K562 (cell line): ENCODE measurements around the gene SLC19A3. TPM values are rescaled to one million over a fixed set of nuclear protein-coding genes. Genes with fewer than 3 reads are reported as not detected.

ENCODE experiments used
- ATAC-seq: fragments of 200-7000 bp; cut with Tn5 transposase; 3 replicates; pipeline ENCODE4 v1.9.1; 2020; ENCODE audit warnings: moderate library complexity
- BruUV-seq: library from RNA; stranded (reverse); fragments of 400-500 nt; replicated peaks from 2 replicates; lab custom pipeline; 2021; lab: Mats Ljungman, UMichigan
- CTCF ChIA-PET: fragments of 300-600 bp; formaldehyde crosslinking; extraction: SDS; loops from one replicate; lab custom pipeline; 2021; ENCODE audit warnings: low intra/inter-chr PET ratio; lab: Yijun Ruan, JAX
- POLR2A ChIA-PET: fragments of 300-600, 350-650 bp; sonication (Branson Sonifier 250); formaldehyde crosslinking; extraction: SDS; loops from one replicate; lab custom pipeline; 2021; ENCODE audit warnings: antibody characterized with exemption, inconsistent platforms; lab: Yijun Ruan, JAX
- DNase-seq, 4 experiments: peaks; one replicate each; pipeline versions ENCODE4 v3.0.0 to v3.0.0-alpha.2; 2011 to 2018; ENCODE audit warnings: low spot score in 3 of 4, mixed read lengths in 3 of 4; ENCODE audit errors: extremely low read depth in 1 of 4
- FAIRE-seq: peaks from 2 replicates; lab custom pipeline; 2011; peaks lifted over from hg19 to GRCh38; lab: Jason Lieb, UNC
- H2AFZ ChIP-seq: 2 replicates; pipeline ENCODE4 v1.6.0; 2011; ENCODE audit warnings: low read depth, low read length, control low read depth, inconsistent platforms
- H3K27ac ChIP-seq: fragments of 200-600 bp; 3 replicates; pipeline ENCODE4 v1.8.0; 2011; ENCODE audit warnings: low read depth, mild to moderate bottlenecking, control low read depth, inconsistent platforms, low read length, moderate library complexity, mixed read lengths; ENCODE audit errors: extremely low read depth
- H3K27me3 ChIP-seq, 2 experiments: fragments of 300-600 bp in 1 of 2; 2 replicates in 1 of 2; 3 replicates in 1 of 2; pipeline versions ENCODE4 v1.6.0 to v1.8.0; 2011; ENCODE audit warnings: inconsistent platforms in 2 of 2, low read length in 2 of 2, mild to moderate bottlenecking in 1 of 2, mixed read lengths in 1 of 2, moderate library complexity in 1 of 2; ENCODE audit not compliant: control insufficient read depth in 2 of 2, insufficient read depth in 2 of 2
- H3K36me3 ChIP-seq: fragments of 300-600 bp; 3 replicates; pipeline ENCODE4 v1.8.0; 2011; ENCODE audit warnings: mild to moderate bottlenecking, low read length, inconsistent platforms; ENCODE audit not compliant: control insufficient read depth, insufficient read depth
- H3K4me1 ChIP-seq, 2 experiments: fragments of 200-600 bp in 1 of 2; replicated peaks in 1 of 2; 2 replicates in 1 of 2; 3 replicates in 1 of 2; pipeline versions ENCODE4 v1.5.1 to v1.8.0; 2011; ENCODE audit warnings: inconsistent platforms in 2 of 2, low read length in 2 of 2, mild to moderate bottlenecking in 1 of 2, mixed read lengths in 1 of 2, moderate library complexity in 1 of 2; ENCODE audit not compliant: control insufficient read depth in 2 of 2, insufficient read depth in 2 of 2
- H3K4me2 ChIP-seq: 2 replicates; pipeline ENCODE4 v1.6.1; 2011; ENCODE audit warnings: low read length, control low read depth, inconsistent platforms, mixed read lengths; ENCODE audit not compliant: insufficient read depth
- H3K4me3 ChIP-seq: fragments of 200-600 bp; sonication (generic), shearing (Covaris generic); 2 replicates; pipeline ENCODE4 v1.5.1; 2016; ENCODE audit warnings: control low read depth, inconsistent platforms
- H3K79me2 ChIP-seq: fragments of 200-600 bp; 3 replicates; pipeline ENCODE4 v1.8.0; 2011; ENCODE audit warnings: low read length, inconsistent platforms; ENCODE audit not compliant: control insufficient read depth, insufficient read depth
- H3K9ac ChIP-seq, 2 experiments: 2 replicates each; pipeline versions ENCODE4 v1.6.0 to v1.6.1; 2011; ENCODE audit warnings: low read depth in 2 of 2, low read length in 2 of 2, control low read depth in 1 of 2, inconsistent platforms in 1 of 2, mild to moderate bottlenecking in 1 of 2, mixed read lengths in 1 of 2; ENCODE audit not compliant: insufficient read depth in 1 of 2
- H3K9me1 ChIP-seq: one replicate; pipeline ENCODE4 v1.6.0; 2011; ENCODE audit warnings: inconsistent platforms, mild to moderate bottlenecking, low read length, moderate library complexity; ENCODE audit not compliant: control insufficient read depth, insufficient read depth
- H3K9me3 ChIP-seq: replicated peaks from 2 replicates; pipeline ENCODE4 v1.5.1; 2011; ENCODE audit warnings: low read depth, low read length, inconsistent platforms; ENCODE audit not compliant: control insufficient read depth, insufficient read depth
- H4K20me1 ChIP-seq: replicated peaks from 2 replicates; pipeline ENCODE4 v1.6.1; 2011; ENCODE audit warnings: low read length, inconsistent platforms, mixed read lengths; ENCODE audit not compliant: control insufficient read depth, insufficient read depth
- CEBPZ ChIP-seq: fragments of 150-350 bp; IDR thresholded peaks from 2 replicates; pipeline ENCODE4 v1.6.1; 2014; ENCODE audit warnings: low read depth, mild to moderate bottlenecking, low read length, borderline replicate concordance
- ERF ChIP-seq: fragments of 450-650 bp; formaldehyde crosslinking; IDR thresholded peaks from 2 replicates; pipeline ENCODE4 v1.4.0; 2020; ENCODE audit warnings: mild to moderate bottlenecking, mixed read lengths
- KDM1A ChIP-seq, 2 experiments: fragments of 450-650 bp; IDR thresholded peaks; 2 replicates each; pipeline ENCODE4 v1.6.1; 2016; ENCODE audit warnings: mild to moderate bottlenecking in 2 of 2
- MLX ChIP-seq, 2 experiments: fragments of 450-650 bp in 1 of 2; sonication (generic) in 1 of 2; formaldehyde crosslinking; conservative IDR thresholded peaks; 2 replicates each; pipeline versions ENCODE4 v1.4.0 to v1.8.1; 2020 to 2022; ENCODE audit warnings: mild to moderate bottlenecking in 1 of 2, missing genetic modification reagents in 1 of 2
- POLR3A ChIP-seq: IDR thresholded peaks from 2 replicates; pipeline ENCODE4 v1.6.1; 2011; ENCODE audit warnings: borderline replicate concordance, mild to moderate bottlenecking, moderate library complexity; ENCODE audit not compliant: insufficient read length, insufficient read depth; ENCODE audit errors: extremely low read depth
- PURB ChIP-seq: sonication (generic); formaldehyde crosslinking; IDR thresholded peaks from 2 replicates; pipeline ENCODE4 v1.9.0; 2021; ENCODE audit warnings: low read depth, mild to moderate bottlenecking, missing genetic modification reagents
- RBM15 ChIP-seq: fragments of 200-400 bp; formaldehyde crosslinking; IDR thresholded peaks from 2 replicates; pipeline ENCODE4 v1.6.1; 2018; ENCODE audit warnings: mild to moderate bottlenecking, low read length, moderate library complexity; ENCODE audit not compliant: insufficient read depth
- SOX6 ChIP-seq: fragments of 450-650 bp; IDR thresholded peaks from 2 replicates; pipeline ENCODE4 v1.6.1; 2014; ENCODE audit warnings: mild to moderate bottlenecking
- TCF7 ChIP-seq: sonication (generic); IDR thresholded peaks from 2 replicates; pipeline ENCODE4 v1.6.1; 2016; ENCODE audit warnings: antibody characterized with exemption, borderline replicate concordance
- VEZF1 ChIP-seq: fragments of 200-800 bp; sonication (Bioruptor generic); IDR thresholded peaks from 2 replicates; pipeline ENCODE4 v1.6.1; 2017; ENCODE audit warnings: missing genetic modification characterization, missing compliant biosample characterization
- ZNF124 ChIP-seq: sonication (generic); formaldehyde crosslinking; IDR thresholded peaks from 2 replicates; pipeline ENCODE4 v1.8.1; 2022; ENCODE audit warnings: missing genetic modification reagents
- ZNF354B ChIP-seq: fragments of 250-450 bp; sonication (Bioruptor Pico); IDR thresholded peaks from 2 replicates; pipeline ENCODE4 v1.4.0; 2020
- ZNF436 ChIP-seq: fragments of 250-450, 450-650 bp; sonication (Bioruptor Pico); formaldehyde crosslinking; IDR thresholded peaks from 2 replicates; pipeline ENCODE4 v1.7.0; 2020; ENCODE audit warnings: mild to moderate bottlenecking
- ZSCAN29 ChIP-seq: fragments of 450-650 bp; IDR thresholded peaks from 2 replicates; pipeline ENCODE4 v1.6.1; 2017
- WGBS: fragments of 100-300 bp; shearing (Covaris generic); methylation state at CpG from one replicate; pipeline ENCODE4 v1.1.6; 2016; ENCODE audit warnings: low coverage, mixed read lengths; ENCODE audit not compliant: insufficient coverage; ENCODE audit errors: missing lambda C conversion rate; 5-methylcytosine and 5-hydroxymethylcytosine counted together
- in situ Hi-C: fragments of 300-500 bp; cut with MboI; formaldehyde crosslinking; loops from 4 replicates; pipeline ENCODE4 v1.15.0; 2018; ENCODE audit warnings: inconsistent platforms, mixed read lengths
- intact Hi-C: fragments of 100-400 bp; cut with micrococcal nuclease; formaldehyde crosslinking; loops from 2 replicates; pipeline ENCODE4 v1.14.2; 2022
- polyA plus RNA-seq, 8 experiments: library from polyadenylated mRNA; depleted of rRNA in 4 of 8; stranded (reverse) in 5 of 8; unstranded in 3 of 8; fragments of >200 nt; fragmentation: Nextera tagmentation in 2 of 8; fragmentation: Illumina TruSeq in 1 of 8; extraction: Ambion mirVana in 2 of 8; extraction: Trizol in 1 of 8; gene quantifications; 2 replicates each; pipeline versions ENCODE4 v1.2.1 to v1.2.3, GENCODE V29; 2011 to 2014; ENCODE audit warnings: inconsistent platforms in 1 of 8, missing spikeins in 1 of 8
- total RNA-seq, 7 experiments: library from RNA; depleted of rRNA in 6 of 7; stranded (reverse); fragments of >200 nt in 6 of 7; fragmentation: Illumina TruSeq in 2 of 7; extraction: Trizol in 2 of 7; gene quantifications; 2 replicates each; pipeline versions ENCODE4 v1.2.1 to v1.2.3, GENCODE V29; 2011 to 2021; ENCODE audit warnings: low replicate concordance in 1 of 7
- TF ChIP-seq, protein P1 (sequence below): fragments of 250-450 bp; sonication (Bioruptor Pico); IDR thresholded peaks from 2 replicates; pipeline ENCODE4 v1.8.0; 2022; ENCODE audit warnings: moderate library complexity, mild to moderate bottlenecking, inconsistent platforms
- TF ChIP-seq, protein P2 (sequence below): fragments of 250-450 bp; sonication (Bioruptor Pico); IDR thresholded peaks from 2 replicates; pipeline ENCODE4 v1.5.0; 2021

Gene SLC19A3
- total and polyA plus RNA-seq, 9 of the 15 experiments (the other 6 are each of a cell fraction or from before 2014, with no cell fraction given) = not detected

DNA sequence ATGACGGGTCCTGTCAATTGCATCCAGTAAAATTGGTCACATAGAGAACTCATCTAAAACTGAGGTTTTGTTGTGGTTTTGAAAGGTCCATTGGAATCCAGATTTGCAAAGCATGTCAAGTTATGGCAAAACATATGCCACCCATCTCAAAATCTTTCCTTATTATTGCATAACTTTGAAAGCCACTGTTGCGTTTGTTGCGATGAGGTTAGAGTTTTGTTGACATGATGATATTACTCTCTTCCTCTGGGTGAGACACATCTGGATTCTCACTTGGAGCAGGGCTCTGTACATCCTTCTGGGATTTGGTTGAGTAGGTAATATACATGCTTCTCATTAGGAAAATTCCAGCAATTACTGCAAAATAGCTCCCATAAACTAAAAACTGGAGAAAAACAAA is 30.6 kb downstream of the SLC19A3 start:
- DNase-seq (no peak), FAIRE-seq (no peak), ATAC-seq (no peak)
- Histone ChIP-seq H3K4me2 (no peak overlapping the region), H3K79me2 (no peaks in the 10 kb centered on the region), H4K20me1 (no peaks in the 10 kb centered on the region), H3K4me1 (no peaks in the 10 kb centered on the region), H3K9me3 (no peaks in the 10 kb centered on the region), H3K27ac (no peak overlapping the region), H3K9ac (no peak overlapping the region), H2AFZ (no peak overlapping the region), H3K9me1 (no peaks in the 10 kb centered on the region), H3K27me3 (no peaks in the 10 kb centered on the region), H3K4me3 (no peak overlapping the region), H3K36me3 (no peaks in the 10 kb centered on the region)
- CTCF ChIA-PET = no interaction called here
- POLR2A ChIA-PET = no interaction called here
- no TSS peak for BruUV-seq
- intact Hi-C loops = no loop called here
- 0% methylated on average over 2 of the region's 3 CpGs for WGBS
- in situ Hi-C loops = no loop called here
- no peak for TF ChIP-seq PURB (CRISPR knock-in tag)
- TF ChIP-seq VEZF1 = no peak
- TF ChIP-seq ZNF124 = no peak
- TF ChIP-seq, protein P1, sequence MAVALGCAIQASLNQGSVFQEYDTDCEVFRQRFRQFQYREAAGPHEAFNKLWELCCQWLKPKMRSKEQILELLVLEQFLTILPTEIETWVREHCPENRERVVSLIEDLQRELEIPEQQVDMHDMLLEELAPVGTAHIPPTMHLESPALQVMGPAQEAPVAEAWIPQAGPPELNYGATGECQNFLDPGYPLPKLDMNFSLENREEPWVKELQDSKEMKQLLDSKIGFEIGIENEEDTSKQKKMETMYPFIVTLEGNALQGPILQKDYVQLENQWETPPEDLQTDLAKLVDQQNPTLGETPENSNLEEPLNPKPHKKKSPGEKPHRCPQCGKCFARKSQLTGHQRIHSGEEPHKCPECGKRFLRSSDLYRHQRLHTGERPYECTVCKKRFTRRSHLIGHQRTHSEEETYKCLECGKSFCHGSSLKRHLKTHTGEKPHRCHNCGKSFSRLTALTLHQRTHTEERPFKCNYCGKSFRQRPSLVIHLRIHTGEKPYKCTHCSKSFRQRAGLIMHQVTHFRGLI (CRISPR knock-in tag) = no peak
- no peak for TF ChIP-seq CEBPZ
- TF ChIP-seq POLR3A = no peak
- no peak for TF ChIP-seq ERF (CRISPR knock-in tag)
- TF ChIP-seq ZSCAN29 = no peak
- TF ChIP-seq TCF7 = no peak
- TF ChIP-seq RBM15 = no peak
- no peak for TF ChIP-seq SOX6
- TF ChIP-seq ZNF354B (CRISPR knock-in tag) = no peak
- TF ChIP-seq, protein P2, sequence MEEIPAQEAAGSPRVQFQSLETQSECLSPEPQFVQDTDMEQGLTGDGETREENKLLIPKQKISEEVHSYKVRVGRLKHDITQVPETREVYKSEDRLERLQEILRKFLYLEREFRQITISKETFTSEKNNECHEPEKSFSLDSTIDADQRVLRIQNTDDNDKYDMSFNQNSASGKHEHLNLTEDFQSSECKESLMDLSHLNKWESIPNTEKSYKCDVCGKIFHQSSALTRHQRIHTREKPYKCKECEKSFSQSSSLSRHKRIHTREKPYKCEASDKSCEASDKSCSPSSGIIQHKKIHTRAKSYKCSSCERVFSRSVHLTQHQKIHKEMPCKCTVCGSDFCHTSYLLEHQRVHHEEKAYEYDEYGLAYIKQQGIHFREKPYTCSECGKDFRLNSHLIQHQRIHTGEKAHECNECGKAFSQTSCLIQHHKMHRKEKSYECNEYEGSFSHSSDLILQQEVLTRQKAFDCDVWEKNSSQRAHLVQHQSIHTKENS (CRISPR knock-in tag) = no peak
- no peak for TF ChIP-seq KDM1A (IDR thresholded peaks at IDR 0.05)
- no peak for TF ChIP-seq ZNF436 (CRISPR knock-in tag)
- no peak for TF ChIP-seq MLX (CRISPR knock-in tag; conservative IDR thresholded peaks at IDR 0.05)
